K562 (cell line): ENCODE data around the gene CLDN14. TPM values are rescaled to one million over a fixed set of nuclear protein-coding genes. Genes with fewer than 3 reads are reported as not detected.

Experiments used
- ATAC-seq: fragments of 200-7000 bp; cut with Tn5 transposase; 3 replicates; pipeline ENCODE4 v1.9.1; 2020; ENCODE audit warnings: moderate library complexity
- BruUV-seq: library from RNA; stranded (reverse); fragments of 400-500 nt; replicated peaks from 2 replicates; lab custom pipeline; 2021; lab: Mats Ljungman, UMichigan
- CTCF ChIA-PET: fragments of 300-600 bp; formaldehyde crosslinking; extraction: SDS; loops from one replicate; lab custom pipeline; 2021; ENCODE audit warnings: low intra/inter-chr PET ratio; lab: Yijun Ruan, JAX
- POLR2A ChIA-PET: fragments of 300-600, 350-650 bp; sonication (Branson Sonifier 250); formaldehyde crosslinking; extraction: SDS; loops from one replicate; lab custom pipeline; 2021; ENCODE audit warnings: antibody characterized with exemption, inconsistent platforms; lab: Yijun Ruan, JAX
- DNase-seq, 4 experiments: peaks; one replicate each; pipeline versions ENCODE4 v3.0.0 to v3.0.0-alpha.2; 2011 to 2018; ENCODE audit warnings: low spot score in 3 of 4, mixed read lengths in 3 of 4; ENCODE audit errors: extremely low read depth in 1 of 4
- FAIRE-seq: peaks from 2 replicates; lab custom pipeline; 2011; peaks lifted over from hg19 to GRCh38; lab: Jason Lieb, UNC
- H2AFZ ChIP-seq: 2 replicates; pipeline ENCODE4 v1.6.0; 2011; ENCODE audit warnings: low read depth, low read length, control low read depth, inconsistent platforms
- H3K27ac ChIP-seq: fragments of 200-600 bp; 3 replicates; pipeline ENCODE4 v1.8.0; 2011; ENCODE audit warnings: low read depth, mild to moderate bottlenecking, control low read depth, inconsistent platforms, low read length, moderate library complexity, mixed read lengths; ENCODE audit errors: extremely low read depth
- H3K27me3 ChIP-seq, 2 experiments: fragments of 300-600 bp in 1 of 2; 2 replicates in 1 of 2; 3 replicates in 1 of 2; pipeline versions ENCODE4 v1.6.0 to v1.8.0; 2011; ENCODE audit warnings: inconsistent platforms in 2 of 2, low read length in 2 of 2, mild to moderate bottlenecking in 1 of 2, mixed read lengths in 1 of 2, moderate library complexity in 1 of 2; ENCODE audit not compliant: control insufficient read depth in 2 of 2, insufficient read depth in 2 of 2
- H3K36me3 ChIP-seq: fragments of 300-600 bp; 3 replicates; pipeline ENCODE4 v1.8.0; 2011; ENCODE audit warnings: mild to moderate bottlenecking, low read length, inconsistent platforms; ENCODE audit not compliant: control insufficient read depth, insufficient read depth
- H3K4me1 ChIP-seq, 2 experiments: fragments of 200-600 bp in 1 of 2; replicated peaks in 1 of 2; 2 replicates in 1 of 2; 3 replicates in 1 of 2; pipeline versions ENCODE4 v1.5.1 to v1.8.0; 2011; ENCODE audit warnings: inconsistent platforms in 2 of 2, low read length in 2 of 2, mild to moderate bottlenecking in 1 of 2, mixed read lengths in 1 of 2, moderate library complexity in 1 of 2; ENCODE audit not compliant: control insufficient read depth in 2 of 2, insufficient read depth in 2 of 2
- H3K4me2 ChIP-seq: 2 replicates; pipeline ENCODE4 v1.6.1; 2011; ENCODE audit warnings: low read length, control low read depth, inconsistent platforms, mixed read lengths; ENCODE audit not compliant: insufficient read depth
- H3K4me3 ChIP-seq: fragments of 200-600 bp; sonication (generic), shearing (Covaris generic); 2 replicates; pipeline ENCODE4 v1.5.1; 2016; ENCODE audit warnings: control low read depth, inconsistent platforms
- H3K79me2 ChIP-seq: fragments of 200-600 bp; 3 replicates; pipeline ENCODE4 v1.8.0; 2011; ENCODE audit warnings: low read length, inconsistent platforms; ENCODE audit not compliant: control insufficient read depth, insufficient read depth
- H3K9ac ChIP-seq, 2 experiments: 2 replicates each; pipeline versions ENCODE4 v1.6.0 to v1.6.1; 2011; ENCODE audit warnings: low read depth in 2 of 2, low read length in 2 of 2, control low read depth in 1 of 2, inconsistent platforms in 1 of 2, mild to moderate bottlenecking in 1 of 2, mixed read lengths in 1 of 2; ENCODE audit not compliant: insufficient read depth in 1 of 2
- H3K9me1 ChIP-seq: one replicate; pipeline ENCODE4 v1.6.0; 2011; ENCODE audit warnings: inconsistent platforms, mild to moderate bottlenecking, low read length, moderate library complexity; ENCODE audit not compliant: control insufficient read depth, insufficient read depth
- H3K9me3 ChIP-seq: replicated peaks from 2 replicates; pipeline ENCODE4 v1.5.1; 2011; ENCODE audit warnings: low read depth, low read length, inconsistent platforms; ENCODE audit not compliant: control insufficient read depth, insufficient read depth
- H4K20me1 ChIP-seq: replicated peaks from 2 replicates; pipeline ENCODE4 v1.6.1; 2011; ENCODE audit warnings: low read length, inconsistent platforms, mixed read lengths; ENCODE audit not compliant: control insufficient read depth, insufficient read depth
- CHD2 ChIP-seq: IDR thresholded peaks from 2 replicates; pipeline ENCODE4 v1.6.1; 2011; ENCODE audit warnings: low read depth, low read length
- CTBP1 ChIP-seq: fragments of 450-650 bp; IDR thresholded peaks from 2 replicates; pipeline ENCODE4 v1.6.1; 2016; ENCODE audit warnings: borderline replicate concordance
- E2F3 ChIP-seq: fragments of 250-450 bp; sonication (Bioruptor Pico); IDR thresholded peaks from 2 replicates; pipeline ENCODE4 v1.4.0; 2020; ENCODE audit warnings: mild to moderate bottlenecking
- HDGF ChIP-seq: fragments of 450-650 bp; IDR thresholded peaks from 2 replicates; pipeline ENCODE4 v1.6.1; 2016
- HNRNPL ChIP-seq: fragments of 200-400 bp; formaldehyde crosslinking; IDR thresholded peaks from 2 replicates; pipeline ENCODE4 v1.6.1; 2017; ENCODE audit warnings: low read depth, mild to moderate bottlenecking, low read length
- ILF3 ChIP-seq: fragments of 450-650 bp; IDR thresholded peaks from 2 replicates; pipeline ENCODE4 v1.6.1; 2018; ENCODE audit warnings: antibody characterized with exemption, mild to moderate bottlenecking, moderate library complexity, borderline replicate concordance
- PURB ChIP-seq: sonication (generic); formaldehyde crosslinking; IDR thresholded peaks from 2 replicates; pipeline ENCODE4 v1.9.0; 2021; ENCODE audit warnings: low read depth, mild to moderate bottlenecking, missing genetic modification reagents
- RBM22 ChIP-seq: fragments of 200-400 bp; formaldehyde crosslinking; IDR thresholded peaks from 2 replicates; pipeline ENCODE4 v1.6.1; 2018; ENCODE audit warnings: low read length, low read depth; ENCODE audit not compliant: poor library complexity, severe bottlenecking
- STAG1 ChIP-seq: sonication (generic); formaldehyde crosslinking; IDR thresholded peaks from 2 replicates; pipeline ENCODE4 v1.5.0; 2020; ENCODE audit warnings: missing genetic modification reagents, borderline replicate concordance
- TAF15 ChIP-seq: fragments of 200-400 bp; formaldehyde crosslinking; IDR thresholded peaks from 2 replicates; pipeline ENCODE4 v1.6.1; 2017; ENCODE audit warnings: mild to moderate bottlenecking, low read depth, low read length, moderate library complexity
- TFAP4 ChIP-seq: sonication (generic); formaldehyde crosslinking; IDR thresholded peaks from 2 replicates; pipeline ENCODE4 v1.8.0; 2022; ENCODE audit warnings: missing genetic modification reagents, mild to moderate bottlenecking, moderate library complexity, borderline replicate concordance
- U2AF2 ChIP-seq: fragments of 200-400 bp; formaldehyde crosslinking; optimal IDR thresholded peaks from 2 replicates; pipeline ENCODE3; 2017; ENCODE audit warnings: low read depth, mild to moderate bottlenecking, low read length
- ZBTB33 ChIP-seq: sonication (generic); formaldehyde crosslinking; IDR thresholded peaks from 2 replicates; pipeline ENCODE4 v1.8.1; 2023; ENCODE audit warnings: mild to moderate bottlenecking, missing genetic modification reagents
- ZNF41 ChIP-seq: fragments of 250-450 bp; sonication (Bioruptor Pico); conservative IDR thresholded peaks from 2 replicates; pipeline ENCODE4 v1.4.0; 2020; ENCODE audit warnings: mild to moderate bottlenecking
- ZNF449 ChIP-seq: fragments of 250-450 bp; sonication (Bioruptor Pico); IDR thresholded peaks from 2 replicates; pipeline ENCODE4 v1.8.0; 2022; ENCODE audit warnings: moderate library complexity, mild to moderate bottlenecking, inconsistent platforms
- WGBS: fragments of 100-300 bp; shearing (Covaris generic); methylation state at CpG from one replicate; pipeline ENCODE4 v1.1.6; 2016; ENCODE audit warnings: low coverage, mixed read lengths; ENCODE audit not compliant: insufficient coverage; ENCODE audit errors: missing lambda C conversion rate; 5-methylcytosine and 5-hydroxymethylcytosine counted together
- in situ Hi-C: fragments of 300-500 bp; cut with MboI; formaldehyde crosslinking; loops from 4 replicates; pipeline ENCODE4 v1.15.0; 2018; ENCODE audit warnings: inconsistent platforms, mixed read lengths
- intact Hi-C: fragments of 100-400 bp; cut with micrococcal nuclease; formaldehyde crosslinking; loops from 2 replicates; pipeline ENCODE4 v1.14.2; 2022
- polyA plus RNA-seq, 8 experiments: library from polyadenylated mRNA; depleted of rRNA in 4 of 8; stranded (reverse) in 5 of 8; unstranded in 3 of 8; fragments of >200 nt; fragmentation: Nextera tagmentation in 2 of 8; fragmentation: Illumina TruSeq in 1 of 8; extraction: Ambion mirVana in 2 of 8; extraction: Trizol in 1 of 8; gene quantifications; 2 replicates each; pipeline versions ENCODE4 v1.2.1 to v1.2.3, GENCODE V29; 2011 to 2014; ENCODE audit warnings: inconsistent platforms in 1 of 8, missing spikeins in 1 of 8
- total RNA-seq, 7 experiments: library from RNA; depleted of rRNA in 6 of 7; stranded (reverse); fragments of >200 nt in 6 of 7; fragmentation: Illumina TruSeq in 2 of 7; extraction: Trizol in 2 of 7; gene quantifications; 2 replicates each; pipeline versions ENCODE4 v1.2.1 to v1.2.3, GENCODE V29; 2011 to 2021; ENCODE audit warnings: low replicate concordance in 1 of 7
- TF ChIP-seq, protein P1 (sequence below): sonication (generic); formaldehyde crosslinking; IDR thresholded peaks from 2 replicates; pipeline ENCODE4 v1.8.0; 2022; ENCODE audit warnings: missing genetic modification reagents, mild to moderate bottlenecking, borderline replicate concordance

The CLDN14 gene
- total and polyA plus RNA-seq, 9 of the 15 experiments (the other 6 are each of a cell fraction or from before 2014, with no cell fraction given): not detected

GRCh38 chr21:36487641-36488307, 7.9 kb upstream of the CLDN14 start:
- Histone ChIP-seq H3K4me2 (no peak overlapping the region), H3K79me2 (no peaks in the 10 kb centered on the region), H3K27ac (no peak overlapping the region), H3K9me3 (no peaks in the 10 kb centered on the region), H3K9me1 (no peaks in the 10 kb centered on the region), H3K36me3 (no peaks in the 10 kb centered on the region), H3K4me1 (no peaks in the 10 kb centered on the region), H3K4me3 (no peak overlapping the region), H3K9ac (no peak overlapping the region), H4K20me1 (no peaks in the 10 kb centered on the region; the same call in 1 of the 2 replicates), H2AFZ (no peak overlapping the region), H3K27me3 (peaks cover 54 to 84% of the 10 kb centered on the region in 2 experiments)
- under 1% methylated on average over 6 of the region's 6 CpGs for WGBS
- no peak for ATAC-seq
- intact Hi-C loops (loop anchor here (5.0 kb wide), 1 partner anchor 65 kb away; no protein-coding TSS in a partner anchor), in situ Hi-C loops (no loop called here)
- FAIRE-seq: no peak
- ChIA-PET POLR2A (no interaction called here), CTCF (no interaction called here)
- BruUV-seq: no TSS peak
- DNase-seq: no peak
- TF ChIP-seq ZBTB33 (no peak), U2AF2 (no peak), ZNF41 (CRISPR knock-in tag) (no peak), HNRNPL (no peak), STAG1 (CRISPR knock-in tag) (no peak), CTBP1 (no peak), TFAP4 (CRISPR knock-in tag) (no peak), ZNF449 (CRISPR knock-in tag) (no peak), HDGF (no peak), E2F3 (CRISPR knock-in tag) (no peak), CHD2 (no peak), PURB (CRISPR knock-in tag) (no peak), RBM22 (no peak), TAF15 (no peak), ILF3 (no peak)
- TF ChIP-seq, protein P1, sequence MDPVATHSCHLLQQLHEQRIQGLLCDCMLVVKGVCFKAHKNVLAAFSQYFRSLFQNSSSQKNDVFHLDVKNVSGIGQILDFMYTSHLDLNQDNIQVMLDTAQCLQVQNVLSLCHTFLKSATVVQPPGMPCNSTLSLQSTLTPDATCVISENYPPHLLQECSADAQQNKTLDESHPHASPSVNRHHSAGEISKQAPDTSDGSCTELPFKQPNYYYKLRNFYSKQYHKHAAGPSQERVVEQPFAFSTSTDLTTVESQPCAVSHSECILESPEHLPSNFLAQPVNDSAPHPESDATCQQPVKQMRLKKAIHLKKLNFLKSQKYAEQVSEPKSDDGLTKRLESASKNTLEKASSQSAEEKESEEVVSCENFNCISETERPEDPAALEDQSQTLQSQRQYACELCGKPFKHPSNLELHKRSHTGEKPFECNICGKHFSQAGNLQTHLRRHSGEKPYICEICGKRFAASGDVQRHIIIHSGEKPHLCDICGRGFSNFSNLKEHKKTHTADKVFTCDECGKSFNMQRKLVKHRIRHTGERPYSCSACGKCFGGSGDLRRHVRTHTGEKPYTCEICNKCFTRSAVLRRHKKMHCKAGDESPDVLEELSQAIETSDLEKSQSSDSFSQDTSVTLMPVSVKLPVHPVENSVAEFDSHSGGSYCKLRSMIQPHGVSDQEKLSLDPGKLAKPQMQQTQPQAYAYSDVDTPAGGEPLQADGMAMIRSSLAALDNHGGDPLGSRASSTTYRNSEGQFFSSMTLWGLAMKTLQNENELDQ: no peak
